WERI-Rb-1 (cell line): Measurements from ENCODE around the gene CCDC85B.

Experiments used
- DNase-seq: peaks from one replicate; pipeline ENCODE4 v3.0.0-alpha.2; 2020
- H3K27ac ChIP-seq: fragments of 250-450 bp; sonication (Bioruptor Pico); 2 replicates; pipeline ENCODE4 v1.5.1; 2020; ENCODE audit warnings: mild to moderate bottlenecking, moderate library complexity
- H3K27me3 ChIP-seq: fragments of 250-450 bp; sonication (Bioruptor Pico); 2 replicates; pipeline ENCODE4 v1.5.1; 2021; ENCODE audit warnings: mild to moderate bottlenecking, low read depth, moderate library complexity; ENCODE audit not compliant: insufficient read depth, severe bottlenecking
- H3K36me3 ChIP-seq: fragments of 250-450 bp; sonication (Bioruptor Pico); 2 replicates; pipeline ENCODE4 v1.5.1; 2020; ENCODE audit warnings: mild to moderate bottlenecking, moderate library complexity
- H3K4me3 ChIP-seq: 2 replicates; pipeline ENCODE4 v1.5.1; 2011; ENCODE audit warnings: low read depth, mild to moderate bottlenecking, control low read depth, low read length
- H3K9me3 ChIP-seq: fragments of 250-450 bp; sonication (Bioruptor Pico); 2 replicates; pipeline ENCODE4 v1.5.1; 2021; ENCODE audit warnings: mild to moderate bottlenecking, moderate library complexity; ENCODE audit not compliant: severe bottlenecking
- CTCF ChIP-seq: IDR thresholded peaks from 2 replicates; pipeline ENCODE4 v1.5.1; 2011; ENCODE audit warnings: low read depth, mild to moderate bottlenecking, control low read depth, inconsistent platforms, low read length

The CCDC85B gene

GRCh38 chr11:65862941-65863888, 27.3 kb upstream of the CCDC85B start:
- no peak overlapping the region for H3K4me3 ChIP-seq
- peaks cover 75% of the 10 kb centered on the region for H3K36me3 ChIP-seq
- no peak overlapping the region for H3K27ac ChIP-seq
- no peak for TF ChIP-seq CTCF
- peak; percentile 6 for DNase-seq
- no peaks in the 10 kb centered on the region for H3K9me3 ChIP-seq
- H3K27me3 ChIP-seq = no peaks in the 10 kb centered on the region

GRCh38 chr11:65863889-65864705, 26.4 kb upstream of the CCDC85B start:
- H3K27me3 ChIP-seq = no peaks in the 10 kb centered on the region

GRCh38 chr11:65864706-65865471, 25.6 kb upstream of the CCDC85B start:
- Histone ChIP-seq H3K36me3 (peaks cover 75% of the 10 kb centered on the region), H3K9me3 (no peaks in the 10 kb centered on the region), H3K27ac (no peak overlapping the region), H3K4me3 (no peak overlapping the region), H3K27me3 (no peaks in the 10 kb centered on the region)
- no peak for TF ChIP-seq CTCF
- DNase-seq = peak; percentile 6

More at GRCh38 chr11:65863889-65864705, 26.4 kb upstream of the CCDC85B start:
- no peak overlapping the region for H3K4me3 ChIP-seq
- DNase-seq = no peak
- no peak for TF ChIP-seq CTCF
- H3K27ac ChIP-seq = no peak overlapping the region
- H3K9me3 ChIP-seq = no peaks in the 10 kb centered on the region
- H3K36me3 ChIP-seq = peaks cover 75% of the 10 kb centered on the region

- Histone ChIP-seq H3K36me3 (peaks cover 73% of the 10 kb centered on the region), H3K9me3 (no peaks in the 10 kb centered on the region), H3K27me3 (no peaks in the 10 kb centered on the region), H3K27ac (no peak overlapping the region), H3K4me3 (no peak overlapping the region)
- no peak for DNase-seq
- TF ChIP-seq CTCF = no peak
These were observed 24.8 kb upstream of the CCDC85B start for GRCh38 chr11:65865550-65866172.

- Histone ChIP-seq H3K9me3 (no peaks in the 10 kb centered on the region), H3K4me3 (no peak overlapping the region), H3K36me3 (peaks cover 64% of the 10 kb centered on the region), H3K27me3 (no peaks in the 10 kb centered on the region), H3K27ac (no peak overlapping the region)
- no peak for DNase-seq
- TF ChIP-seq CTCF = no peak
These were observed 23.8 kb upstream of the CCDC85B start for GRCh38 chr11:65866509-65867283.
